Measurements from ENCODE around the gene KCNIP1.

DNA sequence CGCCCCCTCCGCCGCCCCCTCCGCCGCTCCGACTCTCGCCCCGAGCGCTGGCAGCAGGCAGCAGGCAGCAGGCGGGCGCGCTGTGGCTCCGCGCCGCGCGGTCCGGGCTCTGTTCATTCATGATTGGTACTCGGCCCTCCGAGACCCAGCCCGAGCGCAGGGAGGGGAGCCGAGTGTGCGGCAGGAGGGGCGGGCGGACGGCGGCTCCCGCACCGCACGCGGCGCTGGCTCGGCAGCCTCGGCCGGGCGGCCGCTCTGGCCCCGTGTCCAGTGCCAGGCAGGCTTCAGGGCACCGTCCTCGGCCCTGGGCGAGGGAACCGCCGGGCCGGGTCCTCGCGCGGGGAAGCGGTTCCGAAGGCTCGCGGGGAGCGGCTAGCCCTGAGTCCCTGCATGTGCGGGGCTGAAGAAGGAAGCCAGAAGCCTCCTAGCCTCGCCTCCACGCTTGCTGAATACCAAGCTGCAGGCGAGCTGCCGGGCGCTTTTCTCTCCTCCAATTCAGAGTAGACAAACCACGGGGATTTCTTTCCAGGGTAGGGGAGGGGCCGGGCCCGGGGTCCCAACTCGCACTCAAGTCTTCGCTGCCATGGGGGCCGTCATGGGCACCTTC lies at the start of gene KCNIP1:
- TF ChIP-seq, protein P1, sequence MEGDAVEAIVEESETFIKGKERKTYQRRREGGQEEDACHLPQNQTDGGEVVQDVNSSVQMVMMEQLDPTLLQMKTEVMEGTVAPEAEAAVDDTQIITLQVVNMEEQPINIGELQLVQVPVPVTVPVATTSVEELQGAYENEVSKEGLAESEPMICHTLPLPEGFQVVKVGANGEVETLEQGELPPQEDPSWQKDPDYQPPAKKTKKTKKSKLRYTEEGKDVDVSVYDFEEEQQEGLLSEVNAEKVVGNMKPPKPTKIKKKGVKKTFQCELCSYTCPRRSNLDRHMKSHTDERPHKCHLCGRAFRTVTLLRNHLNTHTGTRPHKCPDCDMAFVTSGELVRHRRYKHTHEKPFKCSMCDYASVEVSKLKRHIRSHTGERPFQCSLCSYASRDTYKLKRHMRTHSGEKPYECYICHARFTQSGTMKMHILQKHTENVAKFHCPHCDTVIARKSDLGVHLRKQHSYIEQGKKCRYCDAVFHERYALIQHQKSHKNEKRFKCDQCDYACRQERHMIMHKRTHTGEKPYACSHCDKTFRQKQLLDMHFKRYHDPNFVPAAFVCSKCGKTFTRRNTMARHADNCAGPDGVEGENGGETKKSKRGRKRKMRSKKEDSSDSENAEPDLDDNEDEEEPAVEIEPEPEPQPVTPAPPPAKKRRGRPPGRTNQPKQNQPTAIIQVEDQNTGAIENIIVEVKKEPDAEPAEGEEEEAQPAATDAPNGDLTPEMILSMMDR (IDR thresholded peaks at IDR 0.05), result no peak
- TF ChIP-seq POLR2A (IDR thresholded peaks at IDR 0.05), result no peak

Data from body of pancreas (tissue), 4 donors.